GM12892 (cell line): Measurements from ENCODE around the gene TFDP1.

Experiments
- DNase-seq: peaks from one replicate; pipeline ENCODE4 v3.0.0; 2011; ENCODE audit not compliant: insufficient read length
- FAIRE-seq: peaks from 2 replicates; lab custom pipeline; 2011; peaks lifted over from hg19 to GRCh38; lab: Jason Lieb, UNC
- POLR2A ChIP-seq: IDR thresholded peaks from 2 replicates; pipeline ENCODE4 v1.6.1; 2011; ENCODE audit warnings: low read depth, low read length, control low read depth
- POLR2AphosphoS5 ChIP-seq: IDR thresholded peaks from 2 replicates; pipeline ENCODE4 v1.6.1; 2011; ENCODE audit warnings: low read depth, low read length, control low read depth
- TAF1 ChIP-seq: IDR thresholded peaks from 2 replicates; pipeline ENCODE4 v1.6.1; 2011; ENCODE audit warnings: low read depth, mild to moderate bottlenecking, control low read depth, low read length, borderline replicate concordance

TFDP1 gene

DNA sequence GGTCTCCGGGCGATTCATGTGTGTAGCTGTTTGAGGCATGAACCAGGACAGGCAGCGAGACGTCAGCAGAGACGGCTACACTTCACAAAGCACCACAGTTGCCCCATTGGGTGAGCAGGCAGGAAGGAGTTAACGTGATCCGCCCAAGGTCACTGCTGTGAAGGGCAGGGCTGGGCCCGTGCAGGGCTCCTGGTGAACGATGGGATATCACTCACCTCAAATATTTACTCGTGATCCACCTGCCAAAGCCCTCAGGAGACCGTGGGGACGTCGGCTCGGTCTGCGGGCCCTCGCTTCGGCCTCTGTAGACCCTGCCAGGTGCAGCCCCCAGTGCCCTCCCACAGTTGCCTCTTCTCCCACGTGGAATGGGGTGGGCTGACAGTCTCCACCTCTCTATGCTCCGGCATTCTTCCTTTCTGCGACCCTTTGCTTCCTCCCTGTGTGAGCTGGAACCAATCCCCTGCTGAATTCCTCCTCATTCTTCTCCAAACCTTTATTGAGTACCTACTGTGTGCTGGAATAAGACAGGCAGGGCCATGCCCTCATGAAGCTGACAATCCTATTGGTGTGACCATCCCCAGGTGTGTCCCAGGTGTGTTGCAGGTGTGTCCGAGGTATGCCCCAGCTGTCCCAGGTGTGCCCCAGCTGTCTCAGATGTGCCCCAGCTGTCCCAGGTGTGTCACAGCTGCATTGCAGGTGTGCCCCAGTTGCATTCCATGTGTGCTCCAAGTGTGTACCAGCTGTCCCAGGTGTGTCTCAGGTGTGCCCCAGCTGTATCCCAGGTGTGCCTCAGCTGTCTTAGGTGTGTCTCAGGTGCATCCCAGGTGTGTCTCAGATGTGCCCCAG, 80.4 kb downstream of the TFDP1 start:
- DNase-seq (no peak), FAIRE-seq (no peak)
- TF ChIP-seq POLR2AphosphoS5: no peak

DNA sequence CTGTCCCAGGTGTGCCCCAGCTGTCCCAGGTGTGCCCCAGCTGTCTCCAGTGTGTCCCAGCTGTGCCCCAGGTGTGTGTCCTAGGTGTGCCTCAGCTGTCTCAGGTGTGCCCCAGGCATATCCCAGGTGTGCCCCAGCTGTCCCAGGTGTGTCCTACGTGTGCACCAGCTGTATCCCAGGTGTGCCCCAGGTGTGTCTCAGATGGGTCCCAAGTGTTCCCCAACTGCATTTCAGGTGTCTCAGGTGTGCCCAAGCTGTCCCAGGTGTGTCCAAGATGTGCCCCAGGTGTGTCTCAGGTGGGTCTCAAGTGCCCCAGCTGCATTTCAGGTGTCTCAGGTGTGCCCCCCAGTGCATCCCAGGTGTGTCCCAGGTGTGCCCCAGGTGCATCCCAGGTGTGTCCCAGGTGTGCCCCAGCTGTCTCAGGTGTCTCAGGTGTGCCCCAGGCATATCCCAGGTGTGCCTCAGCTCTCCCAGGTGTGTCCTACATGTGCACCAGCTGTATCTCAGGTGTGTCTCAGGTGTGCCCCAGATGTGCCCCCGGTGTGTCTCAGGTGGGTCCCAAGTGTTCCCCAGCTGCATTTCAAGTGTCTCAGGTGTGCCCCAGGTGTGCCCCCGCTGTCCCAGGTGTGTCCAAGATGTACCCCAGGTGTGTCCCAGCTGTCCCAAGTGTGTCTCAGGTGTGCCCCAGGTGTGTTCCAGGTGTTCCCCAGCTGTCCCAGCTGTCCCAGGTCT, 81.2 kb downstream of the TFDP1 start:
- no peak for DNase-seq
- TF ChIP-seq TAF1 (no peak), POLR2A (no peak), POLR2AphosphoS5 (no peak)
- no peak for FAIRE-seq

DNA sequence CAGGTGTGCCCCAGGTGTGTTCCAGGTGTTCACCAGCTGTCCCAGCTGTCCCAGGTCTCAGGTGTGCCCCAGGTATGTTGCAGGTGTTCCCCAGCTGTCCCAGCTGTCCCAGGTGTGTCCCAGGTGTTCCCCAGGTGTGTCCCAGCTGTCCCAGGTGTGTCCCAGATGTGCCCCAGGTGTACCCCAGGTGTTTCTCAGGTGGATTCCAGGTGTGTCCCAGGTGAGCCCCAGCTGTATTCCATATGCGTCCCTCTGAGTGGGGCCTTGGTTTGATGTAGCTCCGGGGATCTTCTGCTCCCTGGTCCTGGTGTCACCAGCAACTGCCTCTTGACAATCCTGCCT, 81.7 kb downstream of the TFDP1 start:
- FAIRE-seq: no peak
- TF ChIP-seq TAF1 (no peak), POLR2A (no peak), POLR2AphosphoS5 (no peak)
- no peak for DNase-seq

DNA sequence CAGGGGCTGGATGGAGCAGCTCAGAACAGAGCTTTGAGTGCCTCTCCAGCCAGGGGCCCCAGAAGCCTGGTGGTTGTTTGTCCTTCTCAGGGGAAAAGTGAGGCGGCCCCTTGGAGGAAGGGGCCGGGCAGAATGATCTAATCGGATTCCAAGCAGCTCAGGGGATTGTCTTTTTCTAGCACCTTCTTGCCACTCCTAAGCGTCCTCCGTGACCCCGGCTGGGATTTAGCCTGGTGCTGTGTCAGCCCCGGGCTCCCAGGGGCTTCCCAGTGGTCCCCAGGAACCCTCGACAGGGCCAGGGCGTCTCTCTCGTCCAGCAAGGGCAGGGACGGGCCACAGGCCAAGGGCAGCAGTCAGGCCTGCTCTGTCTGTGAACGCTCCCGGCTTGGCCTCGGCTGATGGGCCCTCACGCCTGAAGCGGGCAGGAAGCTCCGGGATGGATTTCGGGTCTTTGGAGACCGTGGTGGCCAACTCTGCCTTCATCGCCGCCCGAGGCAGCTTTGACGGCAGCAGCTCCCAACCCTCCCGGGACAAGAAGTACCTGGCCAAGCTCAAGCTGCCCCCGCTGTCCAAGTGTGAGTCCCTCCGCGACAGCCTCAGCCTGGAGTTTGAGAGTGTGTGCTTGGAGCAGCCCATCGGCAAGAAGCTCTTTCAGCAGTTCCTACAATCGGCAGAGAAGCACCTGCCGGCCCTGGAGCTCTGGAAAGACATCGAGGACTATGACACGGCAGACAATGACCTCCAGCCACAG, 82.6 kb downstream of the TFDP1 start, which contains the start of gene GRK1:
Gene GRK1, plus strand, starts transcription at position 269 of the 751 bp plus-strand sequence. Its CDS starts 168 bp downstream, at position 437.
- DNase-seq: no peak
- no peak for FAIRE-seq
- TF ChIP-seq POLR2A (no peak), POLR2AphosphoS5 (no peak), TAF1 (no peak)

DNA sequence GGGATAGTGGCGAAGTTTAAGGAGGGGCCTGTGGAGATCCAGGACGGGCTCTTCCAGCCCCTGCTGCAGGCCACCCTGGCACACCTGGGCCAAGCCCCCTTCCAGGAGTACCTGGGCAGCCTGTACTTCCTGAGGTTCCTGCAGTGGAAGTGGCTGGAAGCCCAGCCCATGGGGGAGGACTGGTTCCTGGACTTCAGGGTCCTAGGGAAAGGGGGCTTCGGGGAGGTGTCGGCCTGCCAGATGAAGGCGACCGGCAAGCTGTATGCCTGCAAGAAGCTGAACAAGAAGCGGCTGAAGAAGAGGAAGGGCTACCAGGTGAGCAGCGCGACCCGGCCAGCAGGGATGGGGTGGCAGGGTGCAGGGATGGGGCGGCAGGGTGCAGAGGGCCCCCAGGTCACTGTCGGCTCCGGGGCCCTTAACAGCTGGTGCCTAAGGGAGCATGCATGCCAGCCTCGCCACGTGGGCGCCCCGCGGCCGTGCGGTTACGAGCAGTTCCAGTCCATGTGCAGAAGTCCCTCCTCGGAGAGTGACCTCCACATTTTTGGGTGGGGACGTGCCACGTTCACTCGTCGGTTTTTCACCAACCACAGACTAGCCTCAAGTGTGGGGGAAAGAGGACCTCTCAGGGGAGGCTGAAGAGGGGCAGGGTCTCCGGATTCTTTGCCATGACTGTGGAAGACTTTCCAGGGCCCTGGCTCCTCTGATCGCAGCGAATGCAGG, 83.4 kb downstream of the TFDP1 start:
- TF ChIP-seq POLR2AphosphoS5 (no peak), TAF1 (no peak), POLR2A (no peak)
- FAIRE-seq (no peak), DNase-seq (no peak)

DNA sequence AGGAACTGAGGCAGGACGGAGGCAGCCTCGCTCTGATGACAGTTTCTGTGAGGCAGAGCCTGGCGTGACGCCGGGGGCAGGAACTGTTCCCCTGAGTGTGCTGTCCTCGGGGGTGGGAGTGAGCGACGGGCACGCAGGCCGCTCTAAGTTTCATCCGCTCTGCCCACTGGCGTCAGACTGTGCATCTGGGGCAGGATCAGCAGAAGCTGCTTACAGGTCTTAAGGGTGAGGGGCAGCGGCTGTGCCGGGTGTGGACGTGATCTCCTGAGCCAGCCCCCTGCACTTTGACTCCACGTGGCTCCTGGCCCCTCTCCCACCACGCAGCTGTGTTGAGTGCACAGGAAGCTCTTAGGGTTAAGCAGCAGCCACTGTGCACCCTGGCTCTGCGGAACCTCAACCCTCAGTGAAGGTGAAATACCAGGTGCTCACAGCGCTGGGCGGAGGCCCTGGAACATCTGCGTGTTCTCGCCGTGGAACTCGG, 84.0 kb downstream of the TFDP1 start:
- TF ChIP-seq POLR2A (no peak), TAF1 (no peak), POLR2AphosphoS5 (no peak)
- DNase-seq: no peak
- no peak for FAIRE-seq

DNA sequence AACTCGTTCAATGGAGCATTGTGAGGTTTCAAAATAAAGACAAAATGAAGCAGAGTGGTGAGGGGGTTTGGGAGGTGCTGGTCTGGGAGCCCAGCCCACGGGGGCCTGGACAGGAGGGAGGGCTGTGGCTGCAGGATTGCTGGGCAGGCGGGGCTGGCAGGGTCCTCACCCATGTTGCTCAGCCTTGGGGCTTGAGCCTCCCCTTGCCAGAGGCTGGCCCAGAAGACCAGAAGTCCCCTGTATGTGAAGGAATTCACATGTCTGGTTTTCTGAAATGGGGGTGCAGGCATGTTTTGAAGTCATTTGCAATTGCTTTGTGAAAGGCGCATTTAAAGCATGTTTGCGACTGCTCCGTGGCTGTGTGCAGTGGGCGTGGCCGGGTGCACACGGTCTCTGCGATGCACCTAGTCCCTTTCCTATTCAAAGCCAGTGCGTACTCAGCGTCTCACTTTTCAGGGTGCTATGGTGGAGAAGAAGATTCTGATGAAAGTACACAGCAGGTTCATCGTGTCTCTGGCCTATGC, 84.7 kb downstream of the TFDP1 start:
- FAIRE-seq (no peak), DNase-seq (no peak)
- TF ChIP-seq TAF1: no peak
- no peak for TF ChIP-seq POLR2A

DNA sequence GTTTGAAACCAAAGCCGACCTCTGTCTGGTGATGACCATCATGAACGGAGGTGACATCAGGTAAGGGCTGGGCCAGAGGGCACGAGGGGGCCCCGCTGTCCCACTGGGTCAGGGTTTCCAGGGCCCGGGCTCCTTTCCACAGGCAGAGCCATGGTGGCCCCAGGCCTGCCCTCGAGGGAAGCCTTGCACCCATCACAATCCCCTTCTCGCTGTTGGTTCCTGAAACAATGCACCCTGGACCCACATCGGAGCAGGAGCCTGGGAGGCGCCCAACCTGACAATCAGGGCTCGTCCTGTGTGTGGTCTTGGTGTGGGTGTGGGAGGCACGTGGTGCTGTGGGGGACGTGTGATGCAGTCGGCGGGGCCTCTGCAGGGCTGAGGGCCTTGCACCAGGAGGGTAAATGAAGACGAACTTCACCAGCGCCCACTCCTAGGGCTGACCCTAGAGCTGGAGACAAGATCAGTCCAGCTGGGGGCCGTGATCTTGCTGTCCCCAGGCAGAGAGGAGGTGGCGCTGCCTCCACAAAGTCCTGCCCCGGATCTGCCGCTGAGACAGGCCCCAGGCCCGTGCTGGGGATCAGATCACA, 85.3 kb downstream of the TFDP1 start:
- FAIRE-seq (no peak), DNase-seq (no peak)
- TF ChIP-seq POLR2A (no peak), TAF1 (no peak), POLR2AphosphoS5 (no peak)

DNA sequence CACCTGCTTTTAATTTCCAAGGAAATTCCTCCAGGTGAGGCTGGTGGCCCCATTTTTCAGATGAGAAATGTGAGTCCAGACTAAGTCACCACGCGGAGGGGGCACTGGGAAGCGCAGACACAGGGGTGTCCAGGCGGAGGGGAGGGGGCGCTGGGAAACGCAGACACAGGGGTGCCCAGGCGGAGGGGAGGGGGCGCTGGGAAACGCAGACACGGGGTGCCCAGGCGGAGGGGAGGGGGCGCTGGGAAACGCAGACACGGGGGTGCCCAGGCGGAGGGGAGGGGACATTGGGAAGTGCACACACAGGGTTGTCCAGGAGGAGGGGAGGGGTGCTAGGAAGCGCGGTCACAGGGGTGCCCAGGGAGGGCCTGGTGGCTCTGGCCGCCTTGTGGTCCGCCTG, 86.0 kb downstream of the TFDP1 start:
- TF ChIP-seq TAF1: no peak
- no peak for TF ChIP-seq POLR2AphosphoS5
- no peak for TF ChIP-seq POLR2A
- DNase-seq (no peak), FAIRE-seq (no peak)

DNA sequence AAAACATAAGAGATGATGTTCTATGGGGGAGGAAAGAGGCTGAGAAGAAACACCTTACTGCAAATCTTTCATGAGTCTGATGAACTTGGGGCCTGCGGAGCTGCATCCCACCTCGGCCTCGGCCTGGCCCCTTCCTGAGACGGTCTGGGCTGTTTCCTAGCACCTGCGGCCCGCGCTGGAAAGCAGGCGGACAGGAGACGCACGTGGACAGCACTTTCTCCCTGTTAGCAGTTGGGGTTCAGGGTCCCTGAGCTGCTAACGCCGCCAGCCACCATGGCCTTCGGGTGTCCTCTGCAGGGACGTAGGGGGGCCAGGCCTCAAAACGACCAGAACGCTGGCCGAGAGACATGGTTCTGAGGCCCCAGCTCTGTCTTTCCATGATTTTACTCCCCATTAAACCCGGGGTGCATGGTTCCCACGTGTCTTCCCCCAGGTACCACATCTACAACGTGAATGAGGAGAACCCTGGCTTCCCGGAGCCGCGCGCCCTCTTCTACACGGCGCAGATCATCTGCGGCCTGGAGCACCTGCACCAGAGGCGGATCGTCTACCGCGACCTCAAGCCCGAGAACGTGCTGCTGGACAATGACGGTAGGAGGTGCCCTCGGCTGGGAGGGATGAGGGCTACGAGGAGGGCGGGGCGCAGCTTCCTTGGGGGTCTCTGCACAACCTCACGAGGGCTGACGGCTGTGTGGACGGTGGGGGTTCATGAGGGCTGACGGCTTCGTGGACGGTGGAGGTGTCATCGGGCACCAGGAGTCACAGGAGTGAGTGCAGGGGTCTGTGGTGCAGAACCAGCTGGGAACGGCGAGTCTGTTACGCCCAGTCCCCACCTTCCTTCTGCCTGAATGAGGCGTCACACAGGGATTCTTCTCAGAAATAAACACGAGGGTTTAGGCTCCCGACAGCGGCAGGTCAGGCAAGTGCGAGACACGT, 86.8 kb downstream of the TFDP1 start:
- FAIRE-seq (no peak), DNase-seq (no peak)
- no peak for TF ChIP-seq POLR2A
- no peak for TF ChIP-seq TAF1
- no peak for TF ChIP-seq POLR2AphosphoS5
